ENCODE results near the gene OR10H4.
"Not testable (repeated sequence)": the region's sequence is repeated elsewhere in the genome, so short reads cannot be mapped to it uniquely, and the experiment has no call there.

OR10H4 gene

GRCh38 chr19:15971224-15971780 is 22.5 kb downstream of the OR10H4 start:
- no peak for ATAC-seq (ENCODE audit: insufficient read depth, low read depth)
- H2AFZ ChIP-seq (ENCODE audit: low read depth, low read length): no peak overlapping the region
- H3K27me3 ChIP-seq (ENCODE audit: insufficient read depth, low read length, poor library complexity): no peaks in the 10 kb centered on the region
- TF ChIP-seq CTCF (IDR thresholded peaks at IDR 0.05; ENCODE audit: borderline replicate concordance, extremely low read depth, low read length, poor library complexity, severe bottlenecking): no peak
- no peak for TF ChIP-seq EZH2 (IDR thresholded peaks at IDR 0.05; ENCODE audit: borderline replicate concordance, low read depth, low read length, severe bottlenecking)
- no peak overlapping the region for H3K4me3 ChIP-seq (ENCODE audit: low read depth in 1 of 2, low read length in 2 of 2)
- no peaks in the 10 kb centered on the region for H4K20me1 ChIP-seq (ENCODE audit: insufficient read depth, low read length)
- H3K9ac ChIP-seq (ENCODE audit: low read depth, low read length): no peak overlapping the region
- no peak overlapping the region for H3K4me2 ChIP-seq (ENCODE audit: insufficient read depth, low read length)
- no peaks in the 10 kb centered on the region for H3K79me2 ChIP-seq (ENCODE audit: insufficient read depth, low read length)
- H3K9me3 ChIP-seq (ENCODE audit: insufficient read depth, low read length, severe bottlenecking): no peaks in the 10 kb centered on the region
- H3K27ac ChIP-seq (ENCODE audit: low read length): no peak overlapping the region
- no peak for DNase-seq
- no peaks in the 10 kb centered on the region for H3K4me1 ChIP-seq (ENCODE audit: insufficient read depth, low read length)
- no peaks in the 10 kb centered on the region for H3K36me3 ChIP-seq (ENCODE audit: insufficient read depth, low read length)

- H2AFZ ChIP-seq (ENCODE audit: low read depth, low read length); H3K4me1 ChIP-seq (ENCODE audit: insufficient read depth, low read length); H3K27me3 ChIP-seq (ENCODE audit: insufficient read depth, low read length, poor library complexity); H3K9ac ChIP-seq (ENCODE audit: low read depth, low read length); H3K4me3 ChIP-seq (ENCODE audit: low read depth in 1 of 2, low read length in 2 of 2); H3K4me2 ChIP-seq (ENCODE audit: insufficient read depth, low read length); DNase-seq; H3K27ac ChIP-seq (ENCODE audit: low read length); ATAC-seq (ENCODE audit: insufficient read depth, low read depth); H3K9me3 ChIP-seq (ENCODE audit: insufficient read depth, low read length, severe bottlenecking); H4K20me1 ChIP-seq (ENCODE audit: insufficient read depth, low read length); H3K79me2 ChIP-seq (ENCODE audit: insufficient read depth, low read length); H3K36me3 ChIP-seq (ENCODE audit: insufficient read depth, low read length): not testable (repeated sequence)
Measured at GRCh38 chr19:15972043-15972442, 23.2 kb downstream of the OR10H4 start.

GRCh38 chr19:15974856-15975255 is 26.0 kb downstream of the OR10H4 start:
- ATAC-seq (ENCODE audit: insufficient read depth, low read depth) (no peak), DNase-seq (no peak)
- H4K20me1 ChIP-seq (ENCODE audit: insufficient read depth, low read length): no peaks in the 10 kb centered on the region
- no peak overlapping the region for H3K4me3 ChIP-seq (ENCODE audit: low read depth in 1 of 2, low read length in 2 of 2)
- H3K27me3 ChIP-seq (ENCODE audit: insufficient read depth, low read length, poor library complexity): no peaks in the 10 kb centered on the region
- H3K9me3 ChIP-seq (ENCODE audit: insufficient read depth, low read length, severe bottlenecking): no peaks in the 10 kb centered on the region
- H3K36me3 ChIP-seq (ENCODE audit: insufficient read depth, low read length): no peaks in the 10 kb centered on the region
- H3K4me2 ChIP-seq (ENCODE audit: insufficient read depth, low read length): no peak overlapping the region
- no peak overlapping the region for H2AFZ ChIP-seq (ENCODE audit: low read depth, low read length)
- no peak overlapping the region for H3K9ac ChIP-seq (ENCODE audit: low read depth, low read length)
- no peaks in the 10 kb centered on the region for H3K4me1 ChIP-seq (ENCODE audit: insufficient read depth, low read length)
- no peak overlapping the region for H3K27ac ChIP-seq (ENCODE audit: low read length)
- no peaks in the 10 kb centered on the region for H3K79me2 ChIP-seq (ENCODE audit: insufficient read depth, low read length)
- TF ChIP-seq EZH2 (IDR thresholded peaks at IDR 0.05; ENCODE audit: borderline replicate concordance, low read depth, low read length, severe bottlenecking) (no peak), CTCF (IDR thresholded peaks at IDR 0.05; ENCODE audit: borderline replicate concordance, extremely low read depth, low read length, poor library complexity, severe bottlenecking) (no peak)

- no peak overlapping the region for H2AFZ ChIP-seq (ENCODE audit: low read depth, low read length)
- no peak overlapping the region for H3K27ac ChIP-seq (ENCODE audit: low read length)
- H3K4me2 ChIP-seq (ENCODE audit: insufficient read depth, low read length): no peak overlapping the region
- no peak for DNase-seq
- no peaks in the 10 kb centered on the region for H4K20me1 ChIP-seq (ENCODE audit: insufficient read depth, low read length)
- H3K4me1 ChIP-seq (ENCODE audit: insufficient read depth, low read length): no peaks in the 10 kb centered on the region
- no peak for ATAC-seq (ENCODE audit: insufficient read depth, low read depth)
- H3K4me3 ChIP-seq (ENCODE audit: low read depth in 1 of 2, low read length in 2 of 2): no peak overlapping the region
- H3K27me3 ChIP-seq (ENCODE audit: insufficient read depth, low read length, poor library complexity): no peaks in the 10 kb centered on the region
- no peaks in the 10 kb centered on the region for H3K79me2 ChIP-seq (ENCODE audit: insufficient read depth, low read length)
- no peak for TF ChIP-seq EZH2 (IDR thresholded peaks at IDR 0.05; ENCODE audit: borderline replicate concordance, low read depth, low read length, severe bottlenecking)
- TF ChIP-seq CTCF (IDR thresholded peaks at IDR 0.05; ENCODE audit: borderline replicate concordance, extremely low read depth, low read length, poor library complexity, severe bottlenecking): no peak
- H3K9me3 ChIP-seq (ENCODE audit: insufficient read depth, low read length, severe bottlenecking): no peaks in the 10 kb centered on the region
- no peak overlapping the region for H3K9ac ChIP-seq (ENCODE audit: low read depth, low read length)
- H3K36me3 ChIP-seq (ENCODE audit: insufficient read depth, low read length): no peaks in the 10 kb centered on the region
Measured at GRCh38 chr19:15976836-15977689, 28.3 kb downstream of the OR10H4 start.

Data from DND-41 (cell line).